ENCODE measurements around the gene GATA6. TPM values are rescaled to one million over a fixed set of nuclear protein-coding genes. Genes with fewer than 3 reads are reported as not detected.

The GATA6 gene
- total and polyA plus RNA-seq, 2 of the 13 experiments (the other 11 are each of a cell fraction or from before 2014, with no cell fraction given): 0.84 to 3.2 TPM

- TF ChIP-seq SP5 (CRISPR knock-in tag; IDR thresholded peaks at IDR 0.05; ENCODE audit: borderline replicate concordance, low read depth) (peak; percentile 97), U2AF1 (optimal IDR thresholded peaks at IDR 0.05; ENCODE audit: low read depth, low read length) (no peak), ZNF772 (CRISPR knock-in tag; IDR thresholded peaks at IDR 0.05) (peak; percentile 47; the same call in 1 of the 2 replicates), ZBTB42 (CRISPR knock-in tag; IDR thresholded peaks at IDR 0.05) (no peak), ZNF281 (CRISPR knock-in tag; IDR thresholded peaks at IDR 0.05; ENCODE audit: borderline replicate concordance) (0 out of 2 replicates have a peak, but pooled peaks have one; percentile 21), CBX5 (CRISPR knock-in tag; IDR thresholded peaks at IDR 0.05; ENCODE audit: borderline replicate concordance) (peak; percentile 71), DNMT1 (CRISPR knock-in tag; IDR thresholded peaks at IDR 0.05) (no peak), ZNF430 (CRISPR knock-in tag; IDR thresholded peaks at IDR 0.05) (peak; percentile 60; the same call in 1 of the 2 replicates), GABPA (IDR thresholded peaks at IDR 0.05; ENCODE audit: low read depth, low read length) (no peak), GABPA (CRISPR knock-in tag; IDR thresholded peaks at IDR 0.05; ENCODE audit: low read depth) (peak; percentile 87), POLR2AphosphoS5 (IDR thresholded peaks at IDR 0.05; ENCODE audit: low read depth, low read length) (no peak; the same call in 1 of the 2 replicates), ADNP (CRISPR knock-in tag; IDR thresholded peaks at IDR 0.05) (no peak), ZNF562 (CRISPR knock-in tag; IDR thresholded peaks at IDR 0.05; ENCODE audit: borderline replicate concordance) (no peak), ZNF782 (CRISPR knock-in tag; IDR thresholded peaks at IDR 0.05; ENCODE audit: borderline replicate concordance) (no peak), MED1 (CRISPR knock-in tag; IDR thresholded peaks at IDR 0.05) (peak; percentile 53), KDM2A (CRISPR knock-in tag; IDR thresholded peaks at IDR 0.05; ENCODE audit: borderline replicate concordance, low read depth) (peak; percentile 46; the same call in 1 of the 2 replicates), TBX2 (CRISPR knock-in tag; IDR thresholded peaks at IDR 0.05; ENCODE audit: borderline replicate concordance) (peak; percentile 70), POLR2G (IDR thresholded peaks at IDR 0.05; ENCODE audit: low read depth, low read length) (peak; percentile 57)
- TF ChIP-seq, protein P1, sequence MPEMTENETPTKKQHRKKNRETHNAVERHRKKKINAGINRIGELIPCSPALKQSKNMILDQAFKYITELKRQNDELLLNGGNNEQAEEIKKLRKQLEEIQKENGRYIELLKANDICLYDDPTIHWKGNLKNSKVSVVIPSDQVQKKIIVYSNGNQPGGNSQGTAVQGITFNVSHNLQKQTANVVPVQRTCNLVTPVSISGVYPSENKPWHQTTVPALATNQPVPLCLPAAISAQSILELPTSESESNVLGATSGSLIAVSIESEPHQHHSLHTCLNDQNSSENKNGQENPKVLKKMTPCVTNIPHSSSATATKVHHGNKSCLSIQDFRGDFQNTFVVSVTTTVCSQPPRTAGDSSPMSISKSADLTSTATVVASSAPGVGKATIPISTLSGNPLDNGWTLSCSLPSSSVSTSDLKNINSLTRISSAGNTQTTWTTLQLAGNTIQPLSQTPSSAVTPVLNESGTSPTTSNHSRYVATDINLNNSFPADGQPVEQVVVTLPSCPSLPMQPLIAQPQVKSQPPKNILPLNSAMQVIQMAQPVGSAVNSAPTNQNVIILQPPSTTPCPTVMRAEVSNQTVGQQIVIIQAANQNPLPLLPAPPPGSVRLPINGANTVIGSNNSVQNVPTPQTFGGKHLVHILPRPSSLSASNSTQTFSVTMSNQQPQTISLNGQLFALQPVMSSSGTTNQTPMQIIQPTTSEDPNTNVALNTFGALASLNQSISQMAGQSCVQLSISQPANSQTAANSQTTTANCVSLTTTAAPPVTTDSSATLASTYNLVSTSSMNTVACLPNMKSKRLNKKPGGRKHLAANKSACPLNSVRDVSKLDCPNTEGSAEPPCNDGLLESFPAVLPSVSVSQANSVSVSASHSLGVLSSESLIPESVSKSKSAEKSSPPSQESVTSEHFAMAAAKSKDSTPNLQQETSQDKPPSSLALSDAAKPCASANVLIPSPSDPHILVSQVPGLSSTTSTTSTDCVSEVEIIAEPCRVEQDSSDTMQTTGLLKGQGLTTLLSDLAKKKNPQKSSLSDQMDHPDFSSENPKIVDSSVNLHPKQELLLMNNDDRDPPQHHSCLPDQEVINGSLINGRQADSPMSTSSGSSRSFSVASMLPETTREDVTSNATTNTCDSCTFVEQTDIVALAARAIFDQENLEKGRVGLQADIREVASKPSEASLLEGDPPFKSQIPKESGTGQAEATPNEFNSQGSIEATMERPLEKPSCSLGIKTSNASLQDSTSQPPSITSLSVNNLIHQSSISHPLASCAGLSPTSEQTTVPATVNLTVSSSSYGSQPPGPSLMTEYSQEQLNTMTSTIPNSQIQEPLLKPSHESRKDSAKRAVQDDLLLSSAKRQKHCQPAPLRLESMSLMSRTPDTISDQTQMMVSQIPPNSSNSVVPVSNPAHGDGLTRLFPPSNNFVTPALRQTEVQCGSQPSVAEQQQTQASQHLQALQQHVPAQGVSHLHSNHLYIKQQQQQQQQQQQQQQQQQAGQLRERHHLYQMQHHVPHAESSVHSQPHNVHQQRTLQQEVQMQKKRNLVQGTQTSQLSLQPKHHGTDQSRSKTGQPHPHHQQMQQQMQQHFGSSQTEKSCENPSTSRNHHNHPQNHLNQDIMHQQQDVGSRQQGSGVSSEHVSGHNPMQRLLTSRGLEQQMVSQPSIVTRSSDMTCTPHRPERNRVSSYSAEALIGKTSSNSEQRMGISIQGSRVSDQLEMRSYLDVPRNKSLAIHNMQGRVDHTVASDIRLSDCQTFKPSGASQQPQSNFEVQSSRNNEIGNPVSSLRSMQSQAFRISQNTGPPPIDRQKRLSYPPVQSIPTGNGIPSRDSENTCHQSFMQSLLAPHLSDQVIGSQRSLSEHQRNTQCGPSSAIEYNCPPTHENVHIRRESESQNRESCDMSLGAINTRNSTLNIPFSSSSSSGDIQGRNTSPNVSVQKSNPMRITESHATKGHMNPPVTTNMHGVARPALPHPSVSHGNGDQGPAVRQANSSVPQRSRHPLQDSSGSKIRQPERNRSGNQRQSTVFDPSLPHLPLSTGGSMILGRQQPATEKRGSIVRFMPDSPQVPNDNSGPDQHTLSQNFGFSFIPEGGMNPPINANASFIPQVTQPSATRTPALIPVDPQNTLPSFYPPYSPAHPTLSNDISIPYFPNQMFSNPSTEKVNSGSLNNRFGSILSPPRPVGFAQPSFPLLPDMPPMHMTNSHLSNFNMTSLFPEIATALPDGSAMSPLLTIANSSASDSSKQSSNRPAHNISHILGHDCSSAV (CRISPR knock-in tag; IDR thresholded peaks at IDR 0.05; ENCODE audit: borderline replicate concordance): no peak
- TF ChIP-seq, protein P2, sequence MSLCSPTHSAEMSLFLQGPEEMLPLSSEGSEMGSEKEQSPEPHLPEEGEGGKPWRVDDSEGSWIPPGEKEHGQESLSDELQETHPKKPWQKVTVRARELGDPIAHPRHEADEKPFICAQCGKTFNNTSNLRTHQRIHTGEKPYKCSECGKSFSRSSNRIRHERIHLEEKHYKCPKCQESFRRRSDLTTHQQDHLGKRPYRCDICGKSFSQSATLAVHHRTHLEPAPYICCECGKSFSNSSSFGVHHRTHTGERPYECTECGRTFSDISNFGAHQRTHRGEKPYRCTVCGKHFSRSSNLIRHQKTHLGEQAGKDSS (CRISPR knock-in tag; IDR thresholded peaks at IDR 0.05; ENCODE audit: borderline replicate concordance, low read depth): peak; percentile 57; the same call in 1 of the 2 replicates
Measured at GRCh38 chr18:22194151-22194598, 24.8 kb downstream of the GATA6 start (continued).
